ENCODE measurements around the gene SLC35A4.

- no peak for TF ChIP-seq CTCF (IDR thresholded peaks at IDR 0.05 in 4 of 5, conservative IDR thresholded peaks at IDR 0.05 in 1 of 5)
- TF ChIP-seq POLR2A (IDR thresholded peaks at IDR 0.05), result no peak
Measured at GRCh38 chr5:140558542-140558941, 6.1 kb upstream of the SLC35A4 start.

All from gastrocnemius medialis (tissue), 4 donors.